Measurements from ENCODE around the gene MRO.

DNA sequence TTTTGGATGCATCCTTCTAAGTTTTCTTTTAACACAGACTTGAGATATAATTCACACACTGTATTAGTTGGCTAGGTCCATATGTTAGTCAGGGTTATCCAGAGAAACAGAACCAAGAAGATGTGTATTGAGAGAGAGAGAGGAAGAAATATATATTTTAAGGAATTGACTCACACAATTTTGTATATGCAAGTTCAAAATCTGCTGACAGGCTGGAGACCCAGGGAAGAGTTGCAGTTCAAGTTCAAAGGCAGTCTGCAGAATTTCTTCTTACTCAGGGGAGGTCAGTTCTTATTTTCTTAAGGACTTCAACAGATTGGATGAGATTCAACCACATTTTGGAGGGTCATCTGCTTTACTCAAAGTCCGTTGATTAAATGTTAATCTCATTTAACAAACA is 23.0 kb upstream of the MRO start:
- TF ChIP-seq, protein P1, sequence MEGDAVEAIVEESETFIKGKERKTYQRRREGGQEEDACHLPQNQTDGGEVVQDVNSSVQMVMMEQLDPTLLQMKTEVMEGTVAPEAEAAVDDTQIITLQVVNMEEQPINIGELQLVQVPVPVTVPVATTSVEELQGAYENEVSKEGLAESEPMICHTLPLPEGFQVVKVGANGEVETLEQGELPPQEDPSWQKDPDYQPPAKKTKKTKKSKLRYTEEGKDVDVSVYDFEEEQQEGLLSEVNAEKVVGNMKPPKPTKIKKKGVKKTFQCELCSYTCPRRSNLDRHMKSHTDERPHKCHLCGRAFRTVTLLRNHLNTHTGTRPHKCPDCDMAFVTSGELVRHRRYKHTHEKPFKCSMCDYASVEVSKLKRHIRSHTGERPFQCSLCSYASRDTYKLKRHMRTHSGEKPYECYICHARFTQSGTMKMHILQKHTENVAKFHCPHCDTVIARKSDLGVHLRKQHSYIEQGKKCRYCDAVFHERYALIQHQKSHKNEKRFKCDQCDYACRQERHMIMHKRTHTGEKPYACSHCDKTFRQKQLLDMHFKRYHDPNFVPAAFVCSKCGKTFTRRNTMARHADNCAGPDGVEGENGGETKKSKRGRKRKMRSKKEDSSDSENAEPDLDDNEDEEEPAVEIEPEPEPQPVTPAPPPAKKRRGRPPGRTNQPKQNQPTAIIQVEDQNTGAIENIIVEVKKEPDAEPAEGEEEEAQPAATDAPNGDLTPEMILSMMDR (conservative IDR thresholded peaks at IDR 0.05): no peak
- no peak for TF ChIP-seq ZFX (IDR thresholded peaks at IDR 0.05)
